H1 (cell line): ENCODE measurements around the gene DMAC2L.

Source experiments
- BACH1 ChIP-seq: IDR thresholded peaks from 2 replicates; pipeline ENCODE4 v1.6.1; 2012; ENCODE audit warnings: low read length, improper control_type of control experiment
- CHD1 ChIP-seq: IDR thresholded peaks from 2 replicates; pipeline ENCODE4 v1.6.1; 2012; ENCODE audit warnings: low read depth, low read length, improper control_type of control experiment
- CREB1 ChIP-seq: IDR thresholded peaks from 2 replicates; pipeline ENCODE4 v1.6.1; 2012; ENCODE audit warnings: inconsistent platforms
- EZH2 ChIP-seq: fragments of 200-600 bp; sonication (generic); IDR thresholded peaks from 2 replicates; pipeline ENCODE4 v1.7.1; 2012; ENCODE audit warnings: low read depth, mild to moderate bottlenecking, moderate library complexity, low read length, inconsistent platforms; ENCODE audit not compliant: severe bottlenecking
- GABPA ChIP-seq: IDR thresholded peaks from 2 replicates; pipeline ENCODE4 v1.6.1; 2011; ENCODE audit warnings: mild to moderate bottlenecking, low read length, moderate library complexity, borderline replicate concordance; ENCODE audit not compliant: insufficient read depth
- HDAC6 ChIP-seq: IDR thresholded peaks from one replicate; pipeline ENCODE4 v1.7.1; 2012; ENCODE audit warnings: low read depth, mild to moderate bottlenecking, inconsistent platforms, low read length, moderate library complexity
- POLR2AphosphoS5 ChIP-seq: IDR thresholded peaks from 2 replicates; pipeline ENCODE4 v1.6.1; 2011; ENCODE audit warnings: low read depth, low read length
- TCF12 ChIP-seq: IDR thresholded peaks from 2 replicates; pipeline ENCODE4 v1.6.1; 2011; ENCODE audit warnings: low read depth, mild to moderate bottlenecking, low read length
- TF ChIP-seq, protein P1 (sequence below): IDR thresholded peaks from 2 replicates; pipeline ENCODE4 v1.6.1; 2011; ENCODE audit warnings: low read depth, mild to moderate bottlenecking, low read length; ENCODE audit not compliant: insufficient read depth
- TF ChIP-seq, protein P2 (sequence below): IDR thresholded peaks from 2 replicates; pipeline ENCODE4 v1.6.1; 2012; ENCODE audit warnings: inconsistent platforms
- TF ChIP-seq, protein P3 (sequence below), 3 experiments: IDR thresholded peaks; 1 replicate in 2 of 3; 2 replicates in 1 of 3; pipeline versions ENCODE4 v1.5.1 to v1.6.1; 2011; ENCODE audit warnings: low read length in 3 of 3, mild to moderate bottlenecking in 3 of 3, inconsistent platforms in 2 of 3, low read depth in 1 of 3, moderate library complexity in 1 of 3; ENCODE audit not compliant: insufficient read depth in 1 of 3; ENCODE audit errors: control extremely low read depth in 1 of 3
- TF ChIP-seq, protein P4 (sequence below): IDR thresholded peaks from 2 replicates; pipeline ENCODE4 v1.6.1; 2012; ENCODE audit warnings: inconsistent platforms

DNA sequence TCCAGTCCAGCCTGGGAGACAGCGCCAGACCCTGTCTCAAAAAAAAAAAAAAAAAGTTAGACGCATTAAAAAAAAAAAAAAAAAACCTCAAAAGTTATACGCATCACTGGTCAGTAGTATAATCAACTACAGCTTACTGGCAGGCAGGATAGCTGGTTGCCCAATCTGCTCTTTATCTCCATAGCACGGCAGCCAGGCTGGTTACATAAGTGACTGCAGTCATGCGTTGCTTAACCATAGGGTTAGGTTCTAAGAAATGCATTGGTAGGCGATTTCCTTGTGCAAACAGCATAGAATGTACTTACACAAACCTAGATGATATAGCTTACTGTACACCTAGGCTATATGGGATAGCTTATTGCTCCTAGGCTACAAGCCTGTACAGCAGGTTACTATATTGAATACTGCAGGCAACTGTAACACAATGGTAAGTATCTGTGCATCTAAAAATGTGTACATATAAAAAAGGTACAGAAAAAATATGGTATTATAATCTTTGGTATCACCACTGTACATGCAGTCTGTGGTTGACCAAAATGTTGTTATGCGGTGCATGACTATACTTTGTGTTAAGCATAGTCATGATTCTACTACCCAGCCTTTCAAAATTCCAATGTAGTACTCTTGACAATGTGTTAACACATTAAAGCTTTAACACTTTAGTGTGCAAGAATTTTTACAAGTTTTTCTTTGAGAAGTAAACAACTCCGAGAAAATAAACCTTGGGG is 8.2 kb upstream of the DMAC2L start:
- TF ChIP-seq, protein P1, sequence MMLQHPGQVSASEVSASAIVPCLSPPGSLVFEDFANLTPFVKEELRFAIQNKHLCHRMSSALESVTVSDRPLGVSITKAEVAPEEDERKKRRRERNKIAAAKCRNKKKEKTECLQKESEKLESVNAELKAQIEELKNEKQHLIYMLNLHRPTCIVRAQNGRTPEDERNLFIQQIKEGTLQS: no peak
- TF ChIP-seq, protein P2, sequence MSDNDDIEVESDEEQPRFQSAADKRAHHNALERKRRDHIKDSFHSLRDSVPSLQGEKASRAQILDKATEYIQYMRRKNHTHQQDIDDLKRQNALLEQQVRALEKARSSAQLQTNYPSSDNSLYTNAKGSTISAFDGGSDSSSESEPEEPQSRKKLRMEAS: no peak
- TF ChIP-seq CREB1 (no peak), POLR2AphosphoS5 (no peak), EZH2 (no peak), CHD1 (no peak), BACH1 (no peak), GABPA (no peak), TCF12 (no peak), HDAC6 (no peak)
- TF ChIP-seq, protein P3, sequence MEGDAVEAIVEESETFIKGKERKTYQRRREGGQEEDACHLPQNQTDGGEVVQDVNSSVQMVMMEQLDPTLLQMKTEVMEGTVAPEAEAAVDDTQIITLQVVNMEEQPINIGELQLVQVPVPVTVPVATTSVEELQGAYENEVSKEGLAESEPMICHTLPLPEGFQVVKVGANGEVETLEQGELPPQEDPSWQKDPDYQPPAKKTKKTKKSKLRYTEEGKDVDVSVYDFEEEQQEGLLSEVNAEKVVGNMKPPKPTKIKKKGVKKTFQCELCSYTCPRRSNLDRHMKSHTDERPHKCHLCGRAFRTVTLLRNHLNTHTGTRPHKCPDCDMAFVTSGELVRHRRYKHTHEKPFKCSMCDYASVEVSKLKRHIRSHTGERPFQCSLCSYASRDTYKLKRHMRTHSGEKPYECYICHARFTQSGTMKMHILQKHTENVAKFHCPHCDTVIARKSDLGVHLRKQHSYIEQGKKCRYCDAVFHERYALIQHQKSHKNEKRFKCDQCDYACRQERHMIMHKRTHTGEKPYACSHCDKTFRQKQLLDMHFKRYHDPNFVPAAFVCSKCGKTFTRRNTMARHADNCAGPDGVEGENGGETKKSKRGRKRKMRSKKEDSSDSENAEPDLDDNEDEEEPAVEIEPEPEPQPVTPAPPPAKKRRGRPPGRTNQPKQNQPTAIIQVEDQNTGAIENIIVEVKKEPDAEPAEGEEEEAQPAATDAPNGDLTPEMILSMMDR (IDR thresholded peaks at IDR 0.05; ENCODE audit: control extremely low read depth in 1 of 3, insufficient read depth in 1 of 3, low read depth in 1 of 3, low read length in 3 of 3): no peak
- TF ChIP-seq, protein P4, sequence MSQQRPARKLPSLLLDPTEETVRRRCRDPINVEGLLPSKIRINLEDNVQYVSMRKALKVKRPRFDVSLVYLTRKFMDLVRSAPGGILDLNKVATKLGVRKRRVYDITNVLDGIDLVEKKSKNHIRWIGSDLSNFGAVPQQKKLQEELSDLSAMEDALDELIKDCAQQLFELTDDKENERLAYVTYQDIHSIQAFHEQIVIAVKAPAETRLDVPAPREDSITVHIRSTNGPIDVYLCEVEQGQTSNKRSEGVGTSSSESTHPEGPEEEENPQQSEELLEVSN: no peak
